Testis (tissue), 2 donors: ENCODE results near the gene SHC4.

Experiments
- CTCF ChIP-seq, 3 experiments: fragments of 450-650 bp in 2 of 3; fragments of 200-600 bp in 1 of 3; sonication (generic) in 1 of 3; IDR thresholded peaks; one replicate each; pipeline ENCODE4 v1.5.1; 2016 to 2019; ENCODE audit warnings: antibody characterized with exemption in 3 of 3, mild to moderate bottlenecking in 2 of 3, moderate library complexity in 1 of 3
- POLR2A ChIP-seq: fragments of 450-650 bp; IDR thresholded peaks from one replicate; pipeline ENCODE4 v1.6.1; 2017; ENCODE audit warnings: antibody characterized with exemption, mild to moderate bottlenecking, moderate library complexity

DNA sequence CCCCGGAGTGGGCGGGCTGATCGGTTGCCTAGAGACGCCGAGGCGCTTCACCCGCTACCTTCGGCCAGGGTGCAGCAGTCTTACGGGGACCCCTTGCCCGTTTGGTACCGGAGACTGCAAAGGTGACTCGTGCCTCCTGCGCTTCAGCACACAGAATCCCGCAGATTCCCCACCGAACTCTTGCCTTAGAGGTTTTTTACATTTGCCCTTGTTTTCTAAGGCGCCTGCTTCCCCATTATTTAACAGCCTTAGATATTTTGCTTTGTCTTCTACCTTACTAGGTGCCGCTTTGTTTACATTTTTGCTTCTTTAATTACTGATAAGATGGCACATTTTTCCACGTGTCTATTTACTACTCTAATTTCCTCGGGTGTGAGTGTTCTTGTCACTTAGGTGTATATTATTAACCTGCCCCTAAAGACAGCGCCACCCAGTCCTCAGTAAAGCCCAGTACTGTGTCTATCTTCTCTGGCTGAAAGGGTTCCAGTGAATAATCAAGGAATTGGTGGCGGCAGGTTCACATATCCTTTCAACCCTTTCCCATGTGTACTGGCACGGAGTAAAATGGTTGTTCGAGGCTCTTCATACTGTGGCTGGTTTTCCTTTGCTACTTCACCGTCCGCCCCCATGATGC, 152.3 kb downstream of the SHC4 start:
- TF ChIP-seq CTCF (IDR thresholded peaks at IDR 0.05) = no peak
- no peak for TF ChIP-seq POLR2A
